PFSK-1 (cell line): Measurements from ENCODE around the gene TMEM129.

Experiments
- FOXP2 ChIP-seq: optimal IDR thresholded peaks from 2 replicates; pipeline ENCODE3; 2011; ENCODE audit warnings: borderline replicate concordance, control low read depth, inconsistent platforms; ENCODE audit not compliant: insufficient read depth; ENCODE audit errors: extremely low read length, extremely low read depth
- POLR2AphosphoS5 ChIP-seq: IDR thresholded peaks from 2 replicates; pipeline ENCODE4 v1.6.1; 2012; ENCODE audit warnings: low read depth, mild to moderate bottlenecking, control low read depth, low read length, moderate library complexity
- SIN3A ChIP-seq: IDR thresholded peaks from 2 replicates; pipeline ENCODE4 v1.6.1; 2012; ENCODE audit warnings: mild to moderate bottlenecking, low read length, moderate library complexity, borderline replicate concordance; ENCODE audit not compliant: insufficient read depth
- TAF1 ChIP-seq: IDR thresholded peaks from 2 replicates; pipeline ENCODE4 v1.6.1; 2012; ENCODE audit warnings: low read length, control low read depth, borderline replicate concordance; ENCODE audit not compliant: insufficient read depth
- TF ChIP-seq, protein P1 (sequence below), 2 experiments: IDR thresholded peaks; 2 replicates each; pipeline versions ENCODE4 v1.6.1 to v1.8.0; 2011 to 2012; ENCODE audit warnings: low read depth in 2 of 2, low read length in 2 of 2, control low read depth in 1 of 2, inconsistent platforms in 1 of 2, mild to moderate bottlenecking in 1 of 2, moderate library complexity in 1 of 2; ENCODE audit not compliant: insufficient read depth in 1 of 2

The TMEM129 gene

GRCh38 chr4:1715002-1715758, 5.9 kb downstream of the TMEM129 start:
- no peak for TF ChIP-seq SIN3A
- TF ChIP-seq, protein P1, sequence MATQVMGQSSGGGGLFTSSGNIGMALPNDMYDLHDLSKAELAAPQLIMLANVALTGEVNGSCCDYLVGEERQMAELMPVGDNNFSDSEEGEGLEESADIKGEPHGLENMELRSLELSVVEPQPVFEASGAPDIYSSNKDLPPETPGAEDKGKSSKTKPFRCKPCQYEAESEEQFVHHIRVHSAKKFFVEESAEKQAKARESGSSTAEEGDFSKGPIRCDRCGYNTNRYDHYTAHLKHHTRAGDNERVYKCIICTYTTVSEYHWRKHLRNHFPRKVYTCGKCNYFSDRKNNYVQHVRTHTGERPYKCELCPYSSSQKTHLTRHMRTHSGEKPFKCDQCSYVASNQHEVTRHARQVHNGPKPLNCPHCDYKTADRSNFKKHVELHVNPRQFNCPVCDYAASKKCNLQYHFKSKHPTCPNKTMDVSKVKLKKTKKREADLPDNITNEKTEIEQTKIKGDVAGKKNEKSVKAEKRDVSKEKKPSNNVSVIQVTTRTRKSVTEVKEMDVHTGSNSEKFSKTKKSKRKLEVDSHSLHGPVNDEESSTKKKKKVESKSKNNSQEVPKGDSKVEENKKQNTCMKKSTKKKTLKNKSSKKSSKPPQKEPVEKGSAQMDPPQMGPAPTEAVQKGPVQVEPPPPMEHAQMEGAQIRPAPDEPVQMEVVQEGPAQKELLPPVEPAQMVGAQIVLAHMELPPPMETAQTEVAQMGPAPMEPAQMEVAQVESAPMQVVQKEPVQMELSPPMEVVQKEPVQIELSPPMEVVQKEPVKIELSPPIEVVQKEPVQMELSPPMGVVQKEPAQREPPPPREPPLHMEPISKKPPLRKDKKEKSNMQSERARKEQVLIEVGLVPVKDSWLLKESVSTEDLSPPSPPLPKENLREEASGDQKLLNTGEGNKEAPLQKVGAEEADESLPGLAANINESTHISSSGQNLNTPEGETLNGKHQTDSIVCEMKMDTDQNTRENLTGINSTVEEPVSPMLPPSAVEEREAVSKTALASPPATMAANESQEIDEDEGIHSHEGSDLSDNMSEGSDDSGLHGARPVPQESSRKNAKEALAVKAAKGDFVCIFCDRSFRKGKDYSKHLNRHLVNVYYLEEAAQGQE (IDR thresholded peaks at IDR 0.05; ENCODE audit: insufficient read depth in 1 of 2, low read depth in 2 of 2, low read length in 2 of 2), result no peak
- no peak; the same call in 1 of the 2 replicates for TF ChIP-seq POLR2AphosphoS5
- no peak for TF ChIP-seq TAF1
- no peak for TF ChIP-seq FOXP2

DNA sequence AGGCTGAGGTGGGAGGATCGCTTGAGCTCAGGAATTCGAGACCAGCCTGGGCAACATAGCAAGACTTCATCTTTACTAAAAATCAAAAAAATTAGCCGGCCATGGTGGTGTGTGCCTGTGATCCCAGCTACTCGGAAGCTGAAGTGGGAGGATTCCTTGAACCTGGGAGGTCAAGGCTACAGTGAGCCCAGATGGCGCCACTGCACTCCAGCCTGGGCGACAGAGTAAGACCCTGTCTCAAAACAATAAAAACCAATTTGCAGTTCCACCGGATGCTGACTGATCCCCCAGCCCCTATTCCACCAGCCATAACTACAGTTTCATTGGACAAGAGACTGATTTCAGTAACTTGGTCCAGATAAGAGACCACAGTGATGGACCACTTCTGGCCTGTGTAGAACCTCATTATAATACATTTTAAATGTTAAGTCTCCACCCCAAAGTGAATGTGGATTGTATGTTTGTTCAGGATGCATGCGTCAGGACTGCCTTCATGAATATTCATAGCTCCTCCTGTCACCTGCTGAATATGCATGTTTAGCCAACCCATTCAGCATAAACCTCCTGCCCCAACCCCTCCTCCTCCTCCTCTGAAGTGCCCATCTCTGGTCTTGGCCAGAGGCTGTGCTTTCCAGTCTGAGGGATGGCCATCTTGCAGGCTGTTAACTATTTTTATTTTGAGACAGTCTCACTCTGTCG, 6.7 kb downstream of the TMEM129 start:
- TF ChIP-seq TAF1 (no peak), FOXP2 (no peak), SIN3A (no peak), POLR2AphosphoS5 (no peak; the same call in 1 of the 2 replicates)
- TF ChIP-seq, protein P1 (IDR thresholded peaks at IDR 0.05; ENCODE audit: insufficient read depth in 1 of 2, low read depth in 2 of 2, low read length in 2 of 2), result no peak

GRCh38 chr4:1713003-1713851, 7.9 kb downstream of the TMEM129 start:
- TF ChIP-seq POLR2AphosphoS5 (no peak), FOXP2 (no peak), SIN3A (no peak), TAF1 (no peak)
- TF ChIP-seq, protein P1 (IDR thresholded peaks at IDR 0.05; ENCODE audit: insufficient read depth in 1 of 2, low read depth in 2 of 2, low read length in 2 of 2), result no peak

- TF ChIP-seq SIN3A (peak; percentile 98), POLR2AphosphoS5 (peak; percentile 35; the same call in 1 of the 2 replicates), FOXP2 (no peak), TAF1 (peak; percentile 89; the same call in 1 of the 2 replicates)
- TF ChIP-seq, protein P1 (IDR thresholded peaks at IDR 0.05; ENCODE audit: insufficient read depth in 1 of 2, low read depth in 2 of 2, low read length in 2 of 2), result peak in 1 of 2 experiments; percentile 37; a peak in 1 of 4 replicates
These were observed 8.7 kb downstream of the TMEM129 start, which contains the start of gene SLBP for GRCh38 chr4:1712216-1713002. SLBP (minus strand) TSS chr4:1712319; CDS start chr4:1712188, 131 bp downstream.
